Psoas muscle (tissue), 8 donors: ENCODE data around the gene GFRA1. TPM values are rescaled to one million over a fixed set of nuclear protein-coding genes. Genes with fewer than 3 reads are reported as not detected.

ENCODE experiments used
- ATAC-seq, 4 donors: fragments of 200-7000 bp; cut with Tn5 transposase; one replicate each; pipeline ENCODE4 v1.9.1; 2020; ENCODE audit warnings: moderate library complexity in 3 of 4, mild to moderate bottlenecking in 2 of 4
- DNase-seq, 2 donors: peaks; one replicate each; pipeline ENCODE4 v3.0.0-alpha.2; 2020
- H3K27ac ChIP-seq: fragments of 200-600 bp; one replicate; pipeline ENCODE4 v1.8.0; 2022
- H3K27me3 ChIP-seq, 3 donors: fragments of 200-600 bp in 1 of 3; one replicate each; pipeline versions ENCODE4 v1.6.1 to v1.8.0; 2013 to 2022; ENCODE audit warnings: low read length in 2 of 3, mild to moderate bottlenecking in 2 of 3, moderate library complexity in 1 of 3; ENCODE audit not compliant: insufficient read depth in 3 of 3
- H3K36me3 ChIP-seq, 2 donors: fragments of 200-600 bp in 1 of 2; one replicate each; pipeline versions ENCODE4 v1.6.1 to v1.8.0; 2013 to 2022; ENCODE audit warnings: low read depth in 1 of 2, mild to moderate bottlenecking in 1 of 2, moderate library complexity in 1 of 2; ENCODE audit not compliant: insufficient read depth in 1 of 2
- H3K4me1 ChIP-seq: fragments of 200-600 bp; one replicate; pipeline ENCODE4 v1.8.0; 2022
- H3K4me3 ChIP-seq: fragments of 200-600 bp; one replicate; pipeline ENCODE4 v1.8.0; 2022; ENCODE audit warnings: mild to moderate bottlenecking
- H3K9me3 ChIP-seq: fragments of 200-600 bp; one replicate; pipeline ENCODE4 v1.8.0; 2022
- CTCF ChIP-seq: fragments of 200-600 bp; IDR thresholded peaks from one replicate; pipeline ENCODE4 v1.8.0; 2022; ENCODE audit warnings: antibody characterized with exemption
- WGBS, 3 donors: extraction: QIAGEN DNeasy Blood & Tissue Kit; methylation state at CpG; one replicate each; pipeline versions ENCODE4 v1.1.6 to v1.1.7; 2013; 5-methylcytosine and 5-hydroxymethylcytosine counted together
- intact Hi-C, 2 donors: fragments of 100-400 bp; cut with DNase I; formaldehyde crosslinking; loops; one replicate each; pipeline versions ENCODE4 v1.11.0 to v1.14.2; 2022
- polyA plus RNA-seq, 3 donors: library from polyadenylated mRNA; stranded (reverse); fragments of 200-250 nt; gene quantifications; one replicate each; pipeline ENCODE4 v1.2.3, GENCODE V29; 2013
- total RNA-seq, 4 donors: library from RNA; stranded (reverse); fragmentation: NEBNext Ultra II Directional in 2 of 4; extraction: Animal tissue kit (Norgen Biotek cat#: 25700) in 2 of 4; gene quantifications; one replicate each; pipeline versions ENCODE4 v1.2.1 to v1.2.4, GENCODE V29; 2021 to 2023
- donor health status: healthy with polysubstance abuse.
- donor health status: DM: no; HTN: no; CAD: no; lungs with moderate emphysema.
- donor health status: Bipolar disorder and iron deficiency.
- donor health status: healthy.
- donor health status: DM: yes; HTN: yes; CAD: no.
- donor health status: DM: no; HTN: no; CAD: no.
- donor health status: DM: no; HTN: no; CAD: no.
- donor health status: DM: yes; HTN: yes; CAD: no.

Gene GFRA1
- total and polyA plus RNA-seq, 7 donors = 4.6 to 12.1 (median 7.1) TPM

GRCh38 chr10:116311016-116311415 is 38.0 kb upstream of the GFRA1 start:
- WGBS, 3 donors = 74 to 85% (median 80%) methylated on average over 5 of the region's 5 CpGs
- TF ChIP-seq CTCF = no peak
- Histone ChIP-seq H3K36me3 (no peaks in the 10 kb centered on the region), H3K27me3 (no peaks in the 10 kb centered on the region), H3K27ac (no peak overlapping the region), H3K4me1 (no peaks in the 10 kb centered on the region), H3K4me3 (no peak overlapping the region), H3K9me3 (no peaks in the 10 kb centered on the region)
- DNase-seq (no peak), ATAC-seq (no peak)
- intact Hi-C loops = no loop called here

DNA sequence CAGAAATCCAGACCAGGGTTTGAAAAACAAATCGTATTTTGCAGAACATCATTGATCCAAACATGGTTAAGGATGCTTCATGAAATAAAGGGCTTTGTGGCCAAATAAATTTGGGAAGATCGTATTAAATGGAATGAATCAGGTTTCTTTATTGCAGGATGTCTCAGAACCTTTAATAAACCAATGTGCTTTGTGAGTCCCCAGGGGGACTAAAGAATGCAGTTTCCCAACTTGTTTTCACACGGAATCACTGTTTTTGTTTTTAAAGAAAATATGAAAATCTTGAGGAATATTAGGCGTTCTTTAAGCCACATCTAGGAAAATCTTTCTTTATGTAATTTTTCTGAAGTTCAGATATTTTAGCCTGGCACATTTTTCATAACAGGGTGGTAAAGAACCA is 34.4 kb upstream of the GFRA1 start:
- peak in 1 of 4 donors; percentile 41 for ATAC-seq

DNA sequence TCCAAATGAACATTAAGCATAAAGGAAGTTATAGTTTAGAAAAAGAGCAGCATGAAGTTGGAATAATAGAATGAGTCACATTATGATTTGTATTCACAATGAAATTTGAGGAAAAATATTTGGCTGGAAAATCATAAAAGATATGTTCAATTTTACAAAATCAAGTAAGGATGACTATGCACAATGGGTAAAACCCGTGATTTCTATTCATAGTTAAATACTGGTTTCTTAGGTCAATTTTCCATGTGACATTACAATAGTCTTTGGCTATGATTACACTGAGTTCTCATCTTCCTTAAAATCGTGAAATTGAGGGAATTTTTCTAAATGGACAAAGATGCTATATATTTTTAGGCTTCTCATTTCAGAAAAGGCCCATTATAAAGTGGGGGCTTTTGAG is 33.8 kb upstream of the GFRA1 start:
- Histone ChIP-seq H3K36me3 (no peaks in the 10 kb centered on the region), H3K4me3 (no peak overlapping the region), H3K9me3 (no peaks in the 10 kb centered on the region), H3K27ac (no peak overlapping the region), H3K27me3 (no peaks in the 10 kb centered on the region), H3K4me1 (no peaks in the 10 kb centered on the region)
- DNase-seq (no peak), ATAC-seq (no peak)
- 68 to 71% (median 70%) methylated on average over 2 of the region's 2 CpGs for WGBS, 3 donors
- TF ChIP-seq CTCF = no peak
- intact Hi-C loops = no loop called here

More for the DNA sequence above, 34.4 kb upstream of the GFRA1 start:
- 55 to 62% (median 61%) methylated on average over 4 of the region's 4 CpGs for WGBS, 3 donors
- Histone ChIP-seq H3K36me3 (no peaks in the 10 kb centered on the region), H3K27me3 (no peaks in the 10 kb centered on the region), H3K4me3 (no peak overlapping the region), H3K27ac (no peak overlapping the region), H3K9me3 (no peaks in the 10 kb centered on the region), H3K4me1 (no peaks in the 10 kb centered on the region)
- intact Hi-C loops = no loop called here
- DNase-seq = no peak
- TF ChIP-seq CTCF = no peak

DNA sequence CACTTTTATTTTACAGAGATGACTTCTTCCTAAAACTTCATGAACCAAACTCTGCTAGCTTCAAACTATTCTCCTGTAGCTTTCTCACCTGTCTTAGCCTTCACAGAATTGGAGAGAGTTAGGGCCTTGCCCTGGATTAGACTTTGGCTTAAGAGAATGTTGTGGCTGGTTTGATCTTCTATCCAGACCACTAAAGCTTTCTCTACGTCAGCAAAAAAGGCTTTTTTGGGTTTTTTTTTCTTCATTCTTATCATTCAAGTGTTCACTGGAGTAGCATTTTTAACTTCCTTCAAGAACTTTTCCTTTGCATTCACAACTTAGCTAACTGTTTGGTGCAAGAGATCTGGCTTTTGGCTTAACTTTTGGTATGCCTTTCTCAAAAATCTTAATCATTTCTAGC is 31.9 kb upstream of the GFRA1 start:
- no peak for TF ChIP-seq CTCF
- Histone ChIP-seq H3K27me3 (no peaks in the 10 kb centered on the region), H3K4me3 (no peak overlapping the region), H3K9me3 (no peaks in the 10 kb centered on the region), H3K27ac (no peak overlapping the region), H3K36me3 (no peaks in the 10 kb centered on the region), H3K4me1 (no peaks in the 10 kb centered on the region)
- ATAC-seq (no peak), DNase-seq (no peak)
- intact Hi-C loops = no loop called here
- 51 to 72% (median 58%) methylated on average over 1 of the region's 1 CpG for WGBS, 3 donors

DNA sequence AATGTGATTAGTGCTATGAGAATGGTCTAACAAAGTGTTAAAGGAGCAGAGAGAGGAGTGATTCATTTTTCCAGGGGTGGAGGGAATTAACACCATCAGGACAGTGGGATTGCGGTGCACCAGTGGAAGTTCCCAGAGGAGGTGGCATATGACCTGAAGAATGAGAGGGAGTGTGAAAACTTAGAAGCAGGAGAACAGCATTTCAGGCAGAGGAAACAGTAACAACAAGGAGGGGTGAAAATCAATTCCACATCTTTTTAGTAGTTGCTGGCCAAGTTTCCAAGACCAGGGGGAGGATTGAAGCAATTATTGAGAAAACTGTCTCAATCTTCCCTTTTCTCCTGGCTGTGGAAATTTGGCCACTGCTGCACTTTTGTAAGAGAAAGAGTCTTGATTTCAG is 27.5 kb upstream of the GFRA1 start:
- WGBS, 3 donors = 13 to 33% (median 25%) methylated on average over 1 of the region's 1 CpG
- Histone ChIP-seq H3K4me1 (no peaks in the 10 kb centered on the region), H3K36me3 (no peaks in the 10 kb centered on the region), H3K27ac (no peak overlapping the region), H3K27me3 (peaks cover 0 to 4% (median 0%) of the 10 kb centered on the region in 3 donors), H3K9me3 (no peaks in the 10 kb centered on the region), H3K4me3 (no peak overlapping the region)
- no peak for TF ChIP-seq CTCF
- intact Hi-C loops = no loop called here
- ATAC-seq (peak in 1 of 4 donors; percentile 52), DNase-seq (no peak)
